Mucosa of rectum (tissue), 2 donors: ENCODE data around the gene GSTP1.

Experiments used
- H3K27ac ChIP-seq, 2 donors: one replicate each; pipeline ENCODE4 v1.7.0; 2013; ENCODE audit warnings: inconsistent platforms in 2 of 2, low read depth in 2 of 2, low read length in 2 of 2
- H3K27me3 ChIP-seq, 2 donors: one replicate each; pipeline ENCODE4 v1.7.0; 2013; ENCODE audit warnings: low read length in 2 of 2; ENCODE audit not compliant: control insufficient read depth in 2 of 2, insufficient read depth in 2 of 2
- H3K36me3 ChIP-seq, 2 donors: one replicate each; pipeline ENCODE4 v1.7.0; 2013; ENCODE audit warnings: low read length in 2 of 2; ENCODE audit not compliant: control insufficient read depth in 2 of 2, insufficient read depth in 2 of 2
- H3K4me1 ChIP-seq, 2 donors: one replicate each; pipeline ENCODE4 v1.7.0; 2013; ENCODE audit warnings: low read length in 2 of 2, mild to moderate bottlenecking in 1 of 2; ENCODE audit not compliant: control insufficient read depth in 2 of 2, insufficient read depth in 2 of 2
- H3K4me3 ChIP-seq, 2 donors: one replicate each; pipeline ENCODE4 v1.7.0; 2013; ENCODE audit warnings: low read length in 2 of 2
- H3K9ac ChIP-seq, 2 donors: one replicate each; pipeline ENCODE4 v1.7.0; 2013; ENCODE audit warnings: low read length in 2 of 2, low read depth in 1 of 2, mild to moderate bottlenecking in 1 of 2
- H3K9me3 ChIP-seq, 2 donors: one replicate each; pipeline ENCODE4 v1.7.0; 2013; ENCODE audit warnings: low read length in 2 of 2; ENCODE audit not compliant: control insufficient read depth in 2 of 2
- donor health status: healthy.
- donor health status: Normal muscosa, but diverticular disease.

Gene GSTP1

DNA sequence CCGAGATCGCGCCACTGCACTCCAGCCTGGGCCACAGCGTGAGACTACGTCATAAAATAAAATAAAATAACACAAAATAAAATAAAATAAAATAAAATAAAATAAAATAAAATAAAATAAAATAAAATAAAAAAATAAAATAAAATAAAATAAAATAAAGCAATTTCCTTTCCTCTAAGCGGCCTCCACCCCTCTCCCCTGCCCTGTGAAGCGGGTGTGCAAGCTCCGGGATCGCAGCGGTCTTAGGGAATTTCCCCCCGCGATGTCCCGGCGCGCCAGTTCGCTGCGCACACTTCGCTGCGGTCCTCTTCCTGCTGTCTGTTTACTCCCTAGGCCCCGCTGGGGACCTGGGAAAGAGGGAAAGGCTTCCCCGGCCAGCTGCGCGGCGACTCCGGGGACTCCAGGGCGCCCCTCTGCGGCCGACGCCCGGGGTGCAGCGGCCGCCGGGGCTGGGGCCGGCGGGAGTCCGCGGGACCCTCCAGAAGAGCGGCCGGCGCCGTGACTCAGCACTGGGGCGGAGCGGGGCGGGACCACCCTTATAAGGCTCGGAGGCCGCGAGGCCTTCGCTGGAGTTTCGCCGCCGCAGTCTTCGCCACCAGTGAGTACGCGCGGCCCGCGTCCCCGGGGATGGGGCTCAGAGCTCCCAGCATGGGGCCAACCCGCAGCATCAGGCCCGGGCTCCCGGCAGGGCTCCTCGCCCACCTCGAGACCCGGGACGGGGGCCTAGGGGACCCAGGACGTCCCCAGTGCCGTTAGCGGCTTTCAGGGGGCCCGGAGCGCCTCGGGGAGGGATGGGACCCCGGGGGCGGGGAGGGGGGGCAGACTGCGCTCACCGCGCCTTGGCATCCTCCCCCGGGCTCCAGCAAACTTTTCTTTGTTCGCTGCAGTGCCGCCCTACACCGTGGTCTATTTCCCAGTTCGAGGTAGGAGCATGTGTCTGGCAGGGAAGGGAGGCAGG lies at the start of gene GSTP1:
Gene GSTP1, plus strand, starts transcription at position 566 of the 958 bp plus-strand sequence. Its CDS starts 32 bp downstream, at position 598.
- Histone ChIP-seq H3K9ac (peak within 1 kb of the TSS; percentile 65 to 81), H3K9me3 (no peaks in the 10 kb centered on the region), H3K4me1 (peaks cover 16 to 19% of the 10 kb centered on the region in 2 donors), H3K4me3 (peak within 1 kb of the TSS; percentile 74 to 75), H3K27ac (peak within 1 kb of the TSS; percentile 93 to 95), H3K36me3 (peaks cover 5 to 10% of the 10 kb centered on the region in 2 donors), H3K27me3 (no peaks in the 10 kb centered on the region)

GRCh38 chr11:67534070-67534679 lies 49.4 kb upstream of the GSTP1 start:
- Histone ChIP-seq H3K9me3 (peaks cover 0 to 3% of the 10 kb centered on the region in 2 donors), H3K4me1 (peaks cover 0 to 5% of the 10 kb centered on the region in 2 donors), H3K4me3 (no peak overlapping the region), H3K9ac (no peak overlapping the region), H3K27me3 (peaks cover 0 to 3% of the 10 kb centered on the region in 2 donors), H3K36me3 (no peaks in the 10 kb centered on the region), H3K27ac (no peak overlapping the region)

DNA sequence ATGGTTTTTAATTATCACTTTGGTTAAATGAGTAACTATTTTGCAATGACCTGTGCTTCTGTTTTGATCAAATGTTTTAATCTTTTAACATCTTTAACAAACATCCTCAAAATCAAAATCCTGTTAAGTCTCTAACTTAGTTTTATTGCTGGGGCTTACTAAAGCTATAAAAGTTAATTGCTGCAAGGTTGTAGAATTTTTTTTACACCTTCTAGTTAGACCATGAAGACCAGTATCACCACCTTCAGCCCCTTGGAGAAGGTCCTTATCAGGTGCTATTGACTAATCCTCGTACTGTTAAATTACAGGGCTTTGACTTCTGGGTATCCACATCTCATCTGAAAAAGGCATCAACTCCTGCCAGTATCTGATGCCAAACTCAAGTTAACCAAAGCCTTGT lies 48.1 kb upstream of the GSTP1 start:
- no peaks in the 10 kb centered on the region for H3K36me3 ChIP-seq
- peaks cover 0 to 5% of the 10 kb centered on the region in 2 donors for H3K4me1 ChIP-seq
- peaks cover 0 to 3% of the 10 kb centered on the region in 2 donors for H3K9me3 ChIP-seq
- peaks cover 0 to 3% of the 10 kb centered on the region in 2 donors for H3K27me3 ChIP-seq
- no peak overlapping the region for H3K9ac ChIP-seq
- peak overlapping the region in 1 of 2 donors; percentile 20 for H3K27ac ChIP-seq
- no peak overlapping the region for H3K4me3 ChIP-seq

DNA sequence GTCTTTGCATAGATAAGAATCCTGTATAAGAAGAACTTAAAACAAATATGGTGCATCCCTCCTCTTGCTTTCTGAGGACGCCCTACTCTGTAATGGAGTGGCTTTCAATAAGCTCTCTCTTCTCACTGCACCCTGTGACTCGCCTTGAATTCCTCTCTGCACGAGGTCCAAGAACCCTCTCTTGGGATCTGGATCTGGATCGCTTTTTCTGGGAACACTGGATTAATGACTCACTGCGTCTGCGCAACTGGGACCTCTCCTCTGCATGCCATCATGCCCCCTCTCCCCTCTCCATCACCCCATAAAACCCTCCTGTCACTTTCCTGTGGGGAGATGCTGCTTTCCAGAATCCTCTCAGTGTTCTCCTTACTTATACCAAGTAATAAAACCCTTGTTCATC lies 45.3 kb upstream of the GSTP1 start:
- Histone ChIP-seq H3K36me3 (no peaks in the 10 kb centered on the region), H3K27ac (no peak overlapping the region), H3K4me3 (no peak overlapping the region), H3K9ac (no peak overlapping the region), H3K9me3 (peaks cover 0 to 3% of the 10 kb centered on the region in 2 donors), H3K4me1 (peaks cover 5 to 8% of the 10 kb centered on the region in 2 donors), H3K27me3 (peaks cover 0 to 3% of the 10 kb centered on the region in 2 donors)

DNA sequence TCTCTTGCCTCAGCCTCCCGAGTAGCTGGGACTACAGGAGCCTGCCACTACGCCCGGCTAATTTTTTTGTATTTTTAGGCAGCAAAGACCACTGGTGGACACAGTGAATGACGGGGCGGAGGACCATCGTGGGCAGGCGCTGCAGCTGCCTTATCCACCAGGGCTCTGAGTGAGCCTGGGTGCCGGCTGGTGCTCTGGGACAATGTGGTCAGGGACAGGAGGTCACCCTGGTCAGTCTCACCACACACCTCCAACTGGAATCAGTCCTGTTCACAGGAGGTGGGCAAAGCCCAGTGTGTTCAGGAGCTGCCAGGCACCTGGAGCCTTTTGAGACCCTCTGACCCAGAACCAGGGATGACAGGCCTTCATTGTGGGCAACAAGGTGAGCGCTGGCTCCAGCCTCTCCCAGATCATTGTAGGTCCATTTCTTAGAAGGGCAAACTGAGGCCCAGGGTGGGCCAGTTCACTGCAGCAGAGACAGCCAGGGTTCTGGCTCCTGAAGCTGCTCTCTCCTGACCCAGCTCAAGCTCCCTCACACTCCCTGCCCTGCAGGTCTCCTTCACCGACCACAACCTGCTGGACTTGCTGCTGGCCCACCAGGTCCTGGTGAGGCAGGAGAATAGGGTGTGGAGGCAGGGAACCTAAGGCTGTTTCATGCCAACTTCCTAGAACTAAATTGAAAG lies 44.6 kb upstream of the GSTP1 start:
- no peak overlapping the region for H3K4me3 ChIP-seq
- H3K27ac ChIP-seq = no peak overlapping the region
- H3K4me1 ChIP-seq = peaks cover 10 to 14% of the 10 kb centered on the region in 2 donors
- peaks cover 0 to 3% of the 10 kb centered on the region in 2 donors for H3K27me3 ChIP-seq
- H3K9me3 ChIP-seq = peaks cover 0 to 3% of the 10 kb centered on the region in 2 donors
- H3K9ac ChIP-seq = no peak overlapping the region
- H3K36me3 ChIP-seq = no peaks in the 10 kb centered on the region

DNA sequence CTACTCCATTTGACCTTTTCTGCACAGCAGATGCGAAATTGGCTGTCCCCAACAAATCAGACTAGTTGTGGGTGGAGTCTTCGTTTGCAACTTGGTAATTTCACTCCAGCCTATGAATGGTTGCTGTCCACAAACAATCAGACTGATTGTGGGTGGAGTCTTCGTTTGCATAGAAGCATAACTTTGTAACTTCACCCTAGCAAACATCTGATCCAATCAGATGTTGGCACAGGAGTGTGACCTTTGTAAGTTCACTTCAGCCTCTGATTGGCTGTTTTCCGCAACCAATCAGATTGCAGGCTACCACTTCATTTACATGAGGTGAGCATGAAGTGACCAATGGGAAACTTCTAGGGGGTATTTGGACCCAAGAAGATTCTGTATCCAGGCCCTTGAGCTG lies 44.1 kb upstream of the GSTP1 start:
- Histone ChIP-seq H3K27me3 (peaks cover 0 to 3% of the 10 kb centered on the region in 2 donors), H3K9ac (no peak overlapping the region), H3K4me3 (no peak overlapping the region), H3K36me3 (no peaks in the 10 kb centered on the region), H3K4me1 (peaks cover 10 to 15% of the 10 kb centered on the region in 2 donors), H3K27ac (no peak overlapping the region), H3K9me3 (peaks cover 0 to under 1% of the 10 kb centered on the region in 2 donors)

DNA sequence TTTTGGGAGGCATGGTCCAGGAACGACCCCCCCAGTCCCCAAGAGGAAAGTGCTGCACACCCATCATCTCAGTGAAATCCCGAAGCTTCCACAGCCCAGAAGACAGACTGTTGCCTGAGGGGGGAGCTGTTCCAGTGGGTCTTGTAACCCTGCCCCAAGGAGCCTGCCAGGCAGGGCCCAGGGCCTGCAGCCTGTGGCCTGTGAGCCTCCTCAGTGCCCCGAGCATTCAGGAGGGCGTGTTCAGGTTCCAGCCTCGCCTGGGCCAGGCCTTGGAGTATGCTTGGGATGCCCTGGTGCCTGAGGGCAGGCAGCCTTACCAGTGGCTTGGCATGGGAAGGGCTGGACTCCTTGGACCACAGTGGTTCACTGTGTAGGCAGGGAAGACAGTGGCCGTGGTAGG lies 42.4 kb upstream of the GSTP1 start:
- no peaks in the 10 kb centered on the region for H3K9me3 ChIP-seq
- peaks cover 0 to 3% of the 10 kb centered on the region in 2 donors for H3K27me3 ChIP-seq
- H3K27ac ChIP-seq = no peak overlapping the region
- peaks cover 16 to 21% of the 10 kb centered on the region in 2 donors for H3K4me1 ChIP-seq
- H3K4me3 ChIP-seq = no peak overlapping the region
- no peak overlapping the region for H3K9ac ChIP-seq
- no peaks in the 10 kb centered on the region for H3K36me3 ChIP-seq

- Histone ChIP-seq H3K4me1 (peaks cover 16 to 24% of the 10 kb centered on the region in 2 donors), H3K9me3 (no peaks in the 10 kb centered on the region), H3K36me3 (no peaks in the 10 kb centered on the region), H3K4me3 (no peak overlapping the region), H3K27ac (no peak overlapping the region), H3K9ac (no peak overlapping the region), H3K27me3 (peaks cover 0 to 3% of the 10 kb centered on the region in 2 donors)
These were observed 41.4 kb upstream of the GSTP1 start for GRCh38 chr11:67542169-67542568.

DNA sequence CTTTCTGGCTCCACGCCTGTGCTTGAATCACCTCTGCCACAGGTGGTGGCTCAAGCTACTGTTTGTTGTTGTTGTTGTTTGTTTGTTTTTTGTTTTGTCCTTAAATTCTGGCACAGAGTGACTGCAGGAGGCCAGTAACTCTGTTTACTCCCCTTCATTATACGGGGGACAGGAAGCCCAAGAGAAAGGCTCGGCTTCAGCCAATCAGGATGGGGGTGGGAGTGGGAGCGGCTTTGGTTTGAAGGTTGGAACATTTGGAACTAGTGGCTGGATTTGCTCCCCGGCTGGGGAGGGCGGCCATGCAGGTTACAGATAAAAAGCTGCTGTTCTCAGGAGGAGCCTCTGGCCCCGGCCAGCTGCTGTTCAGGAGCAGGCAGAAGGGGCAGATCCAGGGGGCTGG lies 40.6 kb upstream of the GSTP1 start:
- Histone ChIP-seq H3K4me1 (peaks cover 16 to 24% of the 10 kb centered on the region in 2 donors), H3K27ac (no peak overlapping the region), H3K9me3 (no peaks in the 10 kb centered on the region), H3K27me3 (peaks cover 0 to 3% of the 10 kb centered on the region in 2 donors), H3K36me3 (no peaks in the 10 kb centered on the region), H3K4me3 (no peak overlapping the region), H3K9ac (no peak overlapping the region)
